HCT116 (cell line): ENCODE measurements around the gene MICU2.

Source experiments
- JUND ChIP-seq: IDR thresholded peaks from 2 replicates; pipeline ENCODE4 v1.6.1; 2012
- POLR2A ChIP-seq: IDR thresholded peaks from 2 replicates; pipeline ENCODE4 v1.7.0; 2011; ENCODE audit warnings: borderline replicate concordance; ENCODE audit not compliant: insufficient read depth, insufficient read length; ENCODE audit errors: extremely low read depth
- POLR2AphosphoS5 ChIP-seq: IDR thresholded peaks from 2 replicates; pipeline ENCODE4 v1.6.1; 2011; ENCODE audit warnings: mild to moderate bottlenecking, low read depth, low read length, moderate library complexity
- TF ChIP-seq, protein P1 (sequence below): IDR thresholded peaks from 2 replicates; pipeline ENCODE4 v1.6.1; 2012
- TF ChIP-seq, protein P2 (sequence below): IDR thresholded peaks from 2 replicates; pipeline ENCODE4 v1.6.1; 2012
- TF ChIP-seq, protein P3 (sequence below), 3 experiments: fragments of 200-600 bp in 1 of 3; sonication (generic) in 1 of 3; IDR thresholded peaks in 2 of 3; conservative IDR thresholded peaks in 1 of 3; 2 replicates each; pipeline ENCODE4 v1.5.1; 2012 to 2017; ENCODE audit warnings: low read depth in 2 of 3, low read length in 2 of 3, antibody characterized with exemption in 1 of 3, borderline replicate concordance in 1 of 3, control low read depth in 1 of 3, mild to moderate bottlenecking in 1 of 3, mixed read lengths in 1 of 3, mixed run types in 1 of 3, moderate library complexity in 1 of 3; ENCODE audit not compliant: insufficient read depth in 1 of 3

DNA sequence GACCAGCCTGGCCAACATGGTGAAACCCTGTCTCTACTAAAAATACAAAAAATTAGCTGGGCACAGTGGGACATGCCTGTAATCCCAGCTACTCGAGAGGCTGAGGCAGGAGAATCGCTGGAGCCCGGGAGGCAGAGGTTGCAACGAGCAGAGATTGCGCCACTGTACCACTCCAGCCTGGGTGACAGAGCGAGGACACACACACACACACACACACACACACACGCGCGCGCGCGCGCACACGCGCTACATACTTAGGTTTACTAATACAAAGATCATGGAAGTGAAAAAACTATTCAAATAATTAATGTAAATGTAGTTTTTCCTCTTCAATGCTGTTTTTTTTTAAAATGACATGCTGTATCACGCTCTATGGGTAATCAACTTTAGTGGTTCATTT is 86.4 kb downstream of the MICU2 start:
- no peak for TF ChIP-seq JUND
- TF ChIP-seq, protein P1, sequence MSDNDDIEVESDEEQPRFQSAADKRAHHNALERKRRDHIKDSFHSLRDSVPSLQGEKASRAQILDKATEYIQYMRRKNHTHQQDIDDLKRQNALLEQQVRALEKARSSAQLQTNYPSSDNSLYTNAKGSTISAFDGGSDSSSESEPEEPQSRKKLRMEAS, result no peak
- TF ChIP-seq, protein P2, sequence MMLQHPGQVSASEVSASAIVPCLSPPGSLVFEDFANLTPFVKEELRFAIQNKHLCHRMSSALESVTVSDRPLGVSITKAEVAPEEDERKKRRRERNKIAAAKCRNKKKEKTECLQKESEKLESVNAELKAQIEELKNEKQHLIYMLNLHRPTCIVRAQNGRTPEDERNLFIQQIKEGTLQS, result no peak
- TF ChIP-seq, protein P3, sequence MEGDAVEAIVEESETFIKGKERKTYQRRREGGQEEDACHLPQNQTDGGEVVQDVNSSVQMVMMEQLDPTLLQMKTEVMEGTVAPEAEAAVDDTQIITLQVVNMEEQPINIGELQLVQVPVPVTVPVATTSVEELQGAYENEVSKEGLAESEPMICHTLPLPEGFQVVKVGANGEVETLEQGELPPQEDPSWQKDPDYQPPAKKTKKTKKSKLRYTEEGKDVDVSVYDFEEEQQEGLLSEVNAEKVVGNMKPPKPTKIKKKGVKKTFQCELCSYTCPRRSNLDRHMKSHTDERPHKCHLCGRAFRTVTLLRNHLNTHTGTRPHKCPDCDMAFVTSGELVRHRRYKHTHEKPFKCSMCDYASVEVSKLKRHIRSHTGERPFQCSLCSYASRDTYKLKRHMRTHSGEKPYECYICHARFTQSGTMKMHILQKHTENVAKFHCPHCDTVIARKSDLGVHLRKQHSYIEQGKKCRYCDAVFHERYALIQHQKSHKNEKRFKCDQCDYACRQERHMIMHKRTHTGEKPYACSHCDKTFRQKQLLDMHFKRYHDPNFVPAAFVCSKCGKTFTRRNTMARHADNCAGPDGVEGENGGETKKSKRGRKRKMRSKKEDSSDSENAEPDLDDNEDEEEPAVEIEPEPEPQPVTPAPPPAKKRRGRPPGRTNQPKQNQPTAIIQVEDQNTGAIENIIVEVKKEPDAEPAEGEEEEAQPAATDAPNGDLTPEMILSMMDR (IDR thresholded peaks at IDR 0.05 in 2 of 3, conservative IDR thresholded peaks at IDR 0.05 in 1 of 3; ENCODE audit: borderline replicate concordance in 1 of 3, insufficient read depth in 1 of 3, low read depth in 2 of 3, low read length in 2 of 3), result no peak
- TF ChIP-seq POLR2A, result no peak
- TF ChIP-seq POLR2AphosphoS5, result no peak
